ENCODE measurements around the gene HMHB1.

HMHB1 gene

GRCh38 chr5:143779506-143779905 is 32.5 kb upstream of the HMHB1 start:
- ATAC-seq = no peak

GRCh38 chr5:143781993-143782520 is 29.9 kb upstream of the HMHB1 start:
- no peak for ATAC-seq
- TF ChIP-seq PPARA (CRISPR knock-in tag; IDR thresholded peaks at IDR 0.05; ENCODE audit: borderline replicate concordance) = no peak
- no peak for TF ChIP-seq TOX (CRISPR knock-in tag; IDR thresholded peaks at IDR 0.05; ENCODE audit: borderline replicate concordance)
- no peak for TF ChIP-seq ZFP30 (CRISPR knock-in tag; IDR thresholded peaks at IDR 0.05)
- no peak for TF ChIP-seq GLIS3 (CRISPR knock-in tag; IDR thresholded peaks at IDR 0.05)
- no peak for TF ChIP-seq OSR1 (CRISPR knock-in tag; IDR thresholded peaks at IDR 0.05)
- TF ChIP-seq TCF4 (CRISPR knock-in tag; IDR thresholded peaks at IDR 0.05; ENCODE audit: borderline replicate concordance) = no peak
- TF ChIP-seq, protein P1, sequence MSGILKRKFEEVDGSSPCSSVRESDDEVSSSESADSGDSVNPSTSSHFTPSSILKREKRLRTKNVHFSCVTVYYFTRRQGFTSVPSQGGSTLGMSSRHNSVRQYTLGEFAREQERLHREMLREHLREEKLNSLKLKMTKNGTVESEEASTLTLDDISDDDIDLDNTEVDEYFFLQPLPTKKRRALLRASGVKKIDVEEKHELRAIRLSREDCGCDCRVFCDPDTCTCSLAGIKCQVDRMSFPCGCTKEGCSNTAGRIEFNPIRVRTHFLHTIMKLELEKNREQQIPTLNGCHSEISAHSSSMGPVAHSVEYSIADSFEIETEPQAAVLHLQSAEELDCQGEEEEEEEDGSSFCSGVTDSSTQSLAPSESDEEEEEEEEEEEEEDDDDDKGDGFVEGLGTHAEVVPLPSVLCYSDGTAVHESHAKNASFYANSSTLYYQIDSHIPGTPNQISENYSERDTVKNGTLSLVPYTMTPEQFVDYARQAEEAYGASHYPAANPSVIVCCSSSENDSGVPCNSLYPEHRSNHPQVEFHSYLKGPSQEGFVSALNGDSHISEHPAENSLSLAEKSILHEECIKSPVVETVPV (CRISPR knock-in tag; IDR thresholded peaks at IDR 0.05) = no peak

More at GRCh38 chr5:143779506-143779905, 32.5 kb upstream of the HMHB1 start:
- TF ChIP-seq ESRRG (CRISPR knock-in tag; IDR thresholded peaks at IDR 0.05) = no peak
- no peak for TF ChIP-seq GLIS3 (CRISPR knock-in tag; IDR thresholded peaks at IDR 0.05)
- TF ChIP-seq PATZ1 (CRISPR knock-in tag; IDR thresholded peaks at IDR 0.05; ENCODE audit: borderline replicate concordance) = no peak
- no peak for TF ChIP-seq PPARA (CRISPR knock-in tag; IDR thresholded peaks at IDR 0.05; ENCODE audit: borderline replicate concordance)
- TF ChIP-seq TOX (CRISPR knock-in tag; IDR thresholded peaks at IDR 0.05; ENCODE audit: borderline replicate concordance) = no peak
- no peak for TF ChIP-seq ISL1 (CRISPR knock-in tag; IDR thresholded peaks at IDR 0.05)
- no peak for TF ChIP-seq POU6F1 (CRISPR knock-in tag; IDR thresholded peaks at IDR 0.05; ENCODE audit: borderline replicate concordance, low read depth)
- TF ChIP-seq ZFP3 (CRISPR knock-in tag; IDR thresholded peaks at IDR 0.05) = no peak
- peak; percentile 53; the same call in 1 of the 2 replicates for TF ChIP-seq ZNF8 (CRISPR knock-in tag; IDR thresholded peaks at IDR 0.05)

DNA sequence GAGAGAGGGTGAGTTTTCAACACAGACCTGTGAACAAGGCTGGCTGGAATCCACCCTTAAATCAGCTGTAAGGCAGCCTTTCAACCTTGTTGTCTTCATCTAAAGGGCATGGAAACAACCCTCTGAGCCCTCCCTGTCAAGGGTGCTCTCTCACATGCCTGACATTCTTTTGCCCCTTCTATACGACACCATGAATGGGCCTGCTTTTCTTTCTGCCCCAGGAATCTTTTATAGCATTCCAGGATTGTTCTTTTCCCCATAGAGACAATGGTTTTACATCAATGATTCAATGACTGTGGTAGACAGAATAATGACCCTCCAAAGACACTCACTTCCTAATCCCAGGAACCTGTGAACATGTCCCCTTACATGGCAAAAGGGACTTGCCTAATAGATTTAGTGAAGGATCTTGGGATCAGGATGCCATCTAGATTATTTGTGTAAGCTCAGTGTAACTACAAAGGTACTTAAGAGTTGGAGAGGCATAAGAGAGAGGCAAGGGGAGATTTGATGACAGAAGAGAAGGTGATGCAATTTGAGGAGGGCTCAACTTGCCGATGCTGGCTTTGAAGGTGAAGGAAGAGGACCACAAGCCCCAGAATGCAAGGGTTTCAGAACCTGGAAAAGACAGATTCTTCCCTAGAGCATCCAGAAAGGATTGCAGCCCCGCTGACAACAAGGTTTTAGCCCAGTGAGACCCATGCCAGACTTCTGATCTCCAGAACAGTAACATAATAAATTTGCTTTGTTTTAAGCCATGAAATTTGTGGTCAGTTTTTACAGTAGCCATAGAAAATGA is 29.2 kb upstream of the HMHB1 start:
- TF ChIP-seq CSDC2 (CRISPR knock-in tag; IDR thresholded peaks at IDR 0.05) (no peak), ESRRG (CRISPR knock-in tag; IDR thresholded peaks at IDR 0.05) (no peak), POU6F1 (CRISPR knock-in tag; IDR thresholded peaks at IDR 0.05; ENCODE audit: borderline replicate concordance, low read depth) (no peak), PPARA (CRISPR knock-in tag; IDR thresholded peaks at IDR 0.05; ENCODE audit: borderline replicate concordance) (no peak), PATZ1 (CRISPR knock-in tag; IDR thresholded peaks at IDR 0.05; ENCODE audit: borderline replicate concordance) (no peak), SNAI2 (CRISPR knock-in tag; IDR thresholded peaks at IDR 0.05) (no peak), ISL1 (CRISPR knock-in tag; IDR thresholded peaks at IDR 0.05) (no peak), ZFP3 (CRISPR knock-in tag; IDR thresholded peaks at IDR 0.05) (no peak), BACH2 (CRISPR knock-in tag; IDR thresholded peaks at IDR 0.05; ENCODE audit: borderline replicate concordance) (no peak), ZFP30 (CRISPR knock-in tag; IDR thresholded peaks at IDR 0.05) (no peak), TSHZ2 (CRISPR knock-in tag; IDR thresholded peaks at IDR 0.05) (no peak), ZC3H10 (CRISPR knock-in tag; IDR thresholded peaks at IDR 0.05) (no peak)
- TF ChIP-seq, protein P2, sequence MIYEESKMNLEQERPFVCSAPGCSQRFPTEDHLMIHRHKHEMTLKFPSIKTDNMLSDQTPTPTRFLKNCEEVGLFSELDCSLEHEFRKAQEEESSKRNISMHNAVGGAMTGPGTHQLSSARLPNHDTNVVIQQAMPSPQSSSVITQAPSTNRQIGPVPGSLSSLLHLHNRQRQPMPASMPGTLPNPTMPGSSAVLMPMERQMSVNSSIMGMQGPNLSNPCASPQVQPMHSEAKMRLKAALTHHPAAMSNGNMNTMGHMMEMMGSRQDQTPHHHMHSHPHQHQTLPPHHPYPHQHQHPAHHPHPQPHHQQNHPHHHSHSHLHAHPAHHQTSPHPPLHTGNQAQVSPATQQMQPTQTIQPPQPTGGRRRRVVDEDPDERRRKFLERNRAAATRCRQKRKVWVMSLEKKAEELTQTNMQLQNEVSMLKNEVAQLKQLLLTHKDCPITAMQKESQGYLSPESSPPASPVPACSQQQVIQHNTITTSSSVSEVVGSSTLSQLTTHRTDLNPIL (CRISPR knock-in tag; IDR thresholded peaks at IDR 0.05; ENCODE audit: low read depth) = no peak
- peak; percentile 47; the same call in 1 of the 3 replicates for ATAC-seq
